HFF-Myc (cell line): Measurements from ENCODE around the gene CPNE6.
"Not testable (repeated sequence)": the region's sequence is repeated elsewhere in the genome, so short reads cannot be mapped to it uniquely, and the experiment has no call there.

Experiments used
- DNase-seq: peaks from one replicate; pipeline ENCODE4 v3.0.0-alpha.2; 2011; ENCODE audit warnings: low read depth; ENCODE audit errors: extremely low read depth
- H3K4me3 ChIP-seq: replicated peaks from 2 replicates; pipeline ENCODE4 v1.5.1; 2011; ENCODE audit warnings: low read depth, mild to moderate bottlenecking, control low read depth, low read length
- TF ChIP-seq, protein P1 (sequence below): IDR thresholded peaks from 2 replicates; pipeline ENCODE4 v1.5.1; 2012; ENCODE audit warnings: mild to moderate bottlenecking, low read depth, low read length, control low read depth; ENCODE audit errors: missing control alignments

CPNE6 gene

DNA sequence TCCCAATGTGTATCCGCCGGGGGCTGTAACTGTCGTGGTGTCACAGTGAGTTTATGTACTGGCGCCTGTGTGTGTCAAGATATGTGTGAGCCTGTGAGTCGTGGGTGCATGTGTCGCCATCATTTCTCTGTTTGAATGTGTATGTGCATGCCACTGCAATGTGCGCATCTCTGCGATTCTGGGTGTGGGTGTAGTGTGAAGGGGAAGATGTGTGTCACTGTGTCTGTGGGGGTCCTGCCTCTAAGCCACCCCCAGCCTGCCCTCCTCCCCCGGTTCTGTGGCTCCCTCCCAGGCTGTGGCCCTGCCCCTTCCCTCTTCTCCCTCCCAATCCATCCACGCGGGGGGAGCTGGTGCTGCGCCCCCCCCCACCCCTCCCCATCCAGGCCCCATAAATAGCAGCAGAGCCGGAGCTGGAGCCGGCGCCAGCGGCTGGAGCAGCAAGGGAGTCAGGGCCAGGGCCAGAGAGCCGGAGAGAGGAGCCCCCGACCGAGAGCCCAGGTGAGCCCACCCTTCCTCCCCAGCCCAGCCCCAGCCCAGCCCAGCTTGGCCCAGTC is at the start of gene CPNE6:
CPNE6 (plus strand) TSS at position 419 of the 554 bp plus-strand sequence. CDS start 1,375 bp downstream, outside the sequence.
- TF ChIP-seq, protein P1, sequence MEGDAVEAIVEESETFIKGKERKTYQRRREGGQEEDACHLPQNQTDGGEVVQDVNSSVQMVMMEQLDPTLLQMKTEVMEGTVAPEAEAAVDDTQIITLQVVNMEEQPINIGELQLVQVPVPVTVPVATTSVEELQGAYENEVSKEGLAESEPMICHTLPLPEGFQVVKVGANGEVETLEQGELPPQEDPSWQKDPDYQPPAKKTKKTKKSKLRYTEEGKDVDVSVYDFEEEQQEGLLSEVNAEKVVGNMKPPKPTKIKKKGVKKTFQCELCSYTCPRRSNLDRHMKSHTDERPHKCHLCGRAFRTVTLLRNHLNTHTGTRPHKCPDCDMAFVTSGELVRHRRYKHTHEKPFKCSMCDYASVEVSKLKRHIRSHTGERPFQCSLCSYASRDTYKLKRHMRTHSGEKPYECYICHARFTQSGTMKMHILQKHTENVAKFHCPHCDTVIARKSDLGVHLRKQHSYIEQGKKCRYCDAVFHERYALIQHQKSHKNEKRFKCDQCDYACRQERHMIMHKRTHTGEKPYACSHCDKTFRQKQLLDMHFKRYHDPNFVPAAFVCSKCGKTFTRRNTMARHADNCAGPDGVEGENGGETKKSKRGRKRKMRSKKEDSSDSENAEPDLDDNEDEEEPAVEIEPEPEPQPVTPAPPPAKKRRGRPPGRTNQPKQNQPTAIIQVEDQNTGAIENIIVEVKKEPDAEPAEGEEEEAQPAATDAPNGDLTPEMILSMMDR = no peak
- H3K4me3 ChIP-seq = no peak within 1 kb of the TSS
- DNase-seq = no peak

DNA sequence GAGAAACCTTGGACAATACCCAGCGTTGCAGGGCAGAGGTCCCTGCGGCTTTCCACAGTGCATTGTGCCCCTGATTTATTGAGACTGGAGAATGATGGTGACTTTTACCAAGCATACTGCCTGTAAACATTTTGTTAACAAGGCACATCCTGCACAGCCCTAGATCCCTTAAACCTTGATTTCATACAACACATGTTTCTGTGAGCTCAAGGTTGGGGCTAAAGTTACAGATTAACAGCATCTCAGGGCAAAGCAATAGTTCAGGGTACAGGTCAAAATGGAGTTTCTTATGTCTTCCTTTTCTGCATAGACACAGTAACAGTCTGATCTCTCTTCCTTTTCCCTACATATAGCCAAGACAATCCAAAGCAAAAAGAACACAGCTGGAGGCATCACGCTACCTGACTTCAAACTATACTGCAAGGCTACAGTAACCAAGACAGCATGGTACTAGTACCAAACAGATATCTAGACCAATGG is 46.4 kb upstream of the CPNE6 start:
- DNase-seq, H3K4me3 ChIP-seq: not testable (repeated sequence)

DNA sequence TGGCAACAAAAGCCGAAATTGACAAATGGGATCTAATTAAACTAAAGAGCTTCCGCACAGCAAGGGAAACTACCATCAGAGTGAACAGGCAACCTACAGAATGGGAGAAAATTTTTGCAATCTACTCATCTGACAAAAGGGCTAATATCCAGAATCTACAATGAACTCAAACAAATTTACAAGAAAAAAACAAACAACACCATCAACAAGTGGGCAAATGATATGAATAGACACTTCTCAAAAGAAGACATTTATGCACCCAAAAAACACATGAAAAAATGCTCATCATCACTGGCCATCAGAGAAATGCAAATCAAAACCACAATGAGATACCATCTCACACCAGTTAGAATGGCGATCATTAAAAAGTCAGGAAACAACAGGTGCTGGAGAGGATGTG is 41.7 kb upstream of the CPNE6 start:
- not testable (repeated sequence) for DNase-seq, H3K4me3 ChIP-seq

DNA sequence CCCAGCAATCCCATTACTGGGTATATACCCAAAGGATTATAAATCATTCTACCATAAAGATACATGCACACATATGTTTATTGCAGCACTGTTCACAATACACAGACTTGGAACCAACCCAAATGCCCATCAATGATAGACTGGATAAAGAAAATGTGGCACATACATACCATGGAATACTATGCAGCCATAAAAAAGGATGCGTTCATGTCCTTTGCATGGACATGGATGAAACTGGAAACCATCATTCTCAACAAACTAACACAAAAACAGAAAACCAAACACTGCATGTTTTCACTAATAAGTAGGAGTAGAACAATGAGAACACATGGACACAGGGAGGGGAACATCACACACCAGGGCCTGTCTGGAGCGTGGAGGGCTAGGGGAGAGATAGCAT is 40.0 kb upstream of the CPNE6 start:
- H3K4me3 ChIP-seq, DNase-seq: not testable (repeated sequence)

DNA sequence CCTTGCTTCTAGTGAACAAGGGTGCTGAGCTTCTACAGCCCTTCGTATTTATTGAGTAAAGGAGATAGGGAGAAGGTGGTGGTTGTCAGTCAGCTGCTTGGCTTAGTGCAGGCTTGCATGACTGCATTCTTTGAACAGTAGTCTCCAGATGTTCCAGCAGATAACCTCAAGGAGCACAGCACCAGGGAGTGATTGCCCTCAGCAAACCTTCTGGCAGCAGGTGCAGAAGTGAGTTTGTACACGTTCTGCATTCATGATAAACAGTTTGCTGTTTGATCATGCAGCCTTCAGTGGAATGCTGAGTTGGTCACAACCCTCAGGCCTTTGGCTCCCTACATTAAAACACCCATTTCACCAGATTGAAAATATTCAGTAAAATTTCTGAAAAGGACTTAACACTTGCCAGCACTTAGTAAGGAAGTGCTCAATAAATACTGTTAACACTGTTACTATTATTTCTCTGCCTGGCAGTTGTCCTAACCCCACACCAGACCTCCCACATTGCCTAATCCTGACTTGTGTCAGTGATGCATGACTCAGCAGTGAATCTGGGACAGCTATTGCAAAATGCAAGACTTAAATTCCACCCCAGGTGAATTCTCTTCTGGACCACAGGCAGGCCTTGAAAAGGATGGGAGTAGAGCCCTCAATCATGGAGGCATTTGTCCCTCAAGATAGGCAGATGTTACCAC is 38.5 kb upstream of the CPNE6 start:
- no peak overlapping the region for H3K4me3 ChIP-seq
- TF ChIP-seq, protein P1 = no peak
- no peak for DNase-seq

DNA sequence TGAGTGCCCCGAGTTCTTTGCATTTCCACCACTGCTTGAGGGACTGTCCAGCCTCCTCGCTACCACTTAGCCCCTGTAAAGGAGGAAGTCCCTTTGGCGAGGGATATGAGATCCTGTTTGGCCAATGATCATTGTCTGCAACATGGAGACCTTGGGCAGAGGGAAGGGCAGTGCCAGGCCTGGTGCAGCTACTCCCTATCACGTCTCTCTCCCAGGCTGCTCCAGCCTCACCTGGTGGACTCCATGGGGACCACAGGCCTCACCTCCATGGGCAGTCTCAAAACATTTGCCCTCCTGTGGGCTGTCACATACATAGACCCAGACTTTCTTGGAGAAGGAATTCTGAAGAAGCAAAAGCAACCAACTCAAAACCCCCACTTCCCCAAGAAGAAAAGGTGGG is 35.6 kb upstream of the CPNE6 start:
- H3K4me3 ChIP-seq = peak overlapping the region; percentile 48
- DNase-seq = not testable (repeated sequence)

DNA sequence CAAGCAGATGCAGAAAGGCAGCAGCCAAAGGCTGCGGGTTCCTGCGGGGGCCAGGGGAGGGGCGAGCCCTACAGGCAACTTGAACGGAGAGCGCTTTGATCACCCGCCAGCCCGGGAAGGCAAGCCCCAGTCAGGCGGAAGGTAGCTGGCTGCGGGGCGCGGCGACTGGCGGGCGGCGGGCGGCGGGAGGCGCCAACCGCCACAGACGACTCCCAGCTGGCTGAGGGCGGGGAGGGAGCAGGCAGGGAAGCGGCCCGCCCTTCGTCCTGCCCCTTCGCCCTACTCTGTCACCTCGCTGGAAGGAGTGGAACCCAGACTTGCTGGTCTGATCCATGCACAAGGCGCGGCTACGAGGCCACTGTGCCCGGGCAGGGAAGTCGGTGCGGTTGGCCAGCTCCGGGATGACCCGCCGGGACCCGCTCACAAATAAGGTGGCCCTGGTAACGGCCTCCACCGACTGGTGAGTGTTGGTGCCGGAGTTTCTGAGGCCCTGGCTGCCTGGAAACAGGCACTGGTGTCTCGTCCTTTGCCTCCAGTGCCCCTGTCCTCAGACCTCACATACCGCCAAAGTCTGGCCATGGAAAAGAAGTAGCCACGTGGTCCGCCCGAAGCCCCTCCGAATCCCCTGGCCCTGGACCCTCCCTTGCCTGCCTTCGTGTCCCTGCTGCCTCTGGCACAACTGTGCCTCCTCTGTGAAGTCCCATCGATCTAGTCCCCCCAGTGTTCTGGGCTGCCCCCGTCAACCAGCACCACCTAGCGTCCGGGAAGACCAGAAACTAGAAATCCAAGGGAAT is 35.0 kb upstream of the CPNE6 start:
- DNase-seq = no peak
- peak overlapping the region; percentile 48 for H3K4me3 ChIP-seq
- TF ChIP-seq, protein P1 = peak; percentile 81

DNA sequence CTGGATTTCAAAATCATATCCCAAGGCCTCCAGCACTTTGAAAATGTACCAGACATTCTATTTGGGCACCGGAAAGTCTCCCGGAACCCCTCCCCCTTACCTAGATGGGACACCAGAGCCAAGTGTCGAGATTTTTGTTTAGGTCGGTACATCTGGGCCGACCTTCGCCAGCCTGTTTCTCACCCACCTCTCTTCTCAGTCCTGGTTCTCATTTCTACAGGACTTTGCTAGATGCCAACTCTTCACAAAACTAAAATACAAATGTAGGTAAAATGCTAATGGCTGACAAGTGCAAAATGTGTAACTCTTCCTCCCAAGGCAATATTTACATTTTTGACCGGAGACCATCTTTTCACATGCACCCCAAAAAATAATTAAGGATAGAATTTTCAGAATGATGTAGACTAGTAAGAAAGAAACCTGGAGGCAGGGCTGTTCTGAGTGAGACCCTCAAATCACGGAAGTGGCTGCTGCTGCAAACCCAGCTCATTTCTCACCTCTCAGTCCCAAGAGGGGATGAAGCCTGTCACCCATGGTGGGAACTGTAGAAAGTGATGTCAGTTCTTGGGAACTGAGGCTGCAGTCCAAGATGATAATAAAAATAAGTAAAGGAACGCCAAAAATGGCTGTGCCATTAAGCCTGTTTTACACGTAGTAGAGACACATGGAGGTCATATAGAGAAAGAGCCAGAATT is 34.3 kb upstream of the CPNE6 start:
- peak overlapping the region; percentile 48 for H3K4me3 ChIP-seq
- not testable (repeated sequence) for DNase-seq

DNA sequence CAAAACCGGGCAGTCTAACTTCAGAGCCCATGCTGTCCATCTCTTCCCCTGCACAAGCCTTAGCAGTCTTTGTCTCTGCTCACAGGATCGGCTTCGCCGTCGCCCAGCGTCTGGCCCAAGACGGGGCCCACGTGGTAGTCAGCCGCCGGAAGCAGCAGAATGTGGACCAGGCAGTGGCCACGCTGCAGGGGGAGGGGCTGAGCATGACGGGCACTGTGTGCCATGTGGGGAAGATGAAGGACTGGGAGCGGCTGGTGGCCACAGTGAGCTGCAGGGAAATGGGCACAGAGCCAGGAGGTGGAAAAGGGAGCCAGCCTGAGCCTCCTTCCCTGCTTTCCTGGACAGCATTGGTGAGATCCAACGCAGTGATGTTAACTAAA is 33.7 kb upstream of the CPNE6 start:
- H3K4me3 ChIP-seq = no peak overlapping the region
- no peak for DNase-seq
- TF ChIP-seq, protein P1 = no peak
